GM21447 (cell line): ENCODE results near the gene PRR9.

Experiments
- ATAC-seq: cut with Tn5 transposase; IDR thresholded peaks from one replicate; pipeline ENCODE4 v1.9.1; 2021; ENCODE audit not compliant: unreplicated experiment

PRR9 gene

DNA sequence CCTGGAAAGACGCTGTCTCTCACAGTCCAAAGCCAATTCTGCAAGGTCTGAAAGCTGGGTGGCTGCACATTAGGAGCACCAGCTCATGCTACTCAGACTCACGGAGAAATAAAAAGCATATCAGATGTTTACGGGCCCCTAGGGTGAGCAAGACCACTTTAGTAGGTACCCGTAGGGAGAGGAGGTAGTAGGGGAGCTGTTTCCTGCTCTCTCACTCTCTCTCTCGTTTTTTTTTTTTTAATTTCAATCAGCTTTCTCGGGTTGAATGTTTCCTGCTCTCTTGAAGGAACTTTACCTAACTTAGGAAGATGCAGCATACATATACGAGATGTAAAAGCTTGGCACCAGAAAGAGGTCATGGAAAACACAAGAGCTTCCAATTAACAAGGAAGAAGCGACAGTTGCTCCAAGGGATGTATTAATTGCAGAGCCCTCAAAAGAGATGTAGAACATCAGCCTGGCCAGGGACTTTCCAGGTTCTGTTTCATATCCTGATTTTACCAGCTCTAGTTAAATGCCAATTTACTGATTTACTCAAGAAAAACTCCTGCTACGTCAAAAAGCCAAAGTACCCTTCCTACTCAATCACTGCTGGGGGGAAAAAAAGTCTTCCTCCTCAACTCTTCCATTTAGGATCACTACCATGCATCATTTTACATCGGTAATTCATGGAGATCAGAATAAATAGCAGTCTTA lies 45.2 kb downstream of the PRR9 start:
- ATAC-seq: no peak

DNA sequence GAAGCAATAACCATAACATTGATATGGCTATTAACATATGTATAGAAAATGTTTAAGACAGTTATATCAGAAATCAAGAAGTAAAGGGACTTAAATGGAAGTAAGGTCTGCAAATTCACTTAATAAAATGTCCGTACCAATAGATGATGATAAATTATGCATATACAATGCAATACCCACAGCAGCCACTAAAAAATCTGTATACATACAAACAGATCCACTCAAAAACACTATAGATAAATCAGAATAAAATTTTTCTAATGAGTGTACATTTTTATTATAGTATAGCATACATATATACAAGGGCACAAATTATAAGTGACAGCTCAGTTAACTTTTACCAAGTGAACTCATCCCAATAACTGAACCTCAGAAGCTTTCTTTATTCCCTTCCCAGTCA lies 48.1 kb downstream of the PRR9 start:
- ATAC-seq: no peak
